Progenitor cell of endocrine pancreas (in vitro differentiated cells): Measurements from ENCODE around the gene EEF1AKMT1. TPM values are rescaled to one million over a fixed set of nuclear protein-coding genes. Genes with fewer than 3 reads are reported as not detected.
A peak's percentile ranks its signal among the peaks of the same experiment; 100 is the strongest.

Experiments used
- DNase-seq: peaks from one replicate; pipeline ENCODE4 v3.0.0; 2021; ENCODE audit warnings: low spot score; ENCODE audit not compliant: unreplicated experiment
- H3K27ac Mint-ChIP-seq: 2 replicates; pipeline ENCODE4 v1.8.0; 2021; ENCODE audit warnings: mild to moderate bottlenecking, moderate library complexity, mixed read lengths
- H3K27me3 Mint-ChIP-seq: 2 replicates; pipeline ENCODE4 v1.8.0; 2021; ENCODE audit warnings: mixed read lengths
- H3K36me3 Mint-ChIP-seq: 2 replicates; pipeline ENCODE4 v1.8.0; 2022; ENCODE audit warnings: mixed read lengths; ENCODE audit not compliant: insufficient read depth
- H3K4me1 Mint-ChIP-seq: 2 replicates; pipeline ENCODE4 v1.8.0; 2021; ENCODE audit warnings: low read depth, mixed read lengths
- H3K4me3 Mint-ChIP-seq: 2 replicates; pipeline ENCODE4 v1.8.0; 2021; ENCODE audit warnings: low read depth, mild to moderate bottlenecking, moderate library complexity, mixed read lengths
- H3K9me3 Mint-ChIP-seq: 2 replicates; pipeline ENCODE4 v1.8.0; 2021; ENCODE audit warnings: low read depth, mixed read lengths
- total RNA-seq: library from RNA; stranded (reverse); gene quantifications from 2 replicates; pipeline ENCODE4 v1.2.1, GENCODE V29; 2021
- TF ChIP-seq, protein P1 (sequence below): fragments of 200-600 bp; sonication (generic); IDR thresholded peaks from one replicate; pipeline ENCODE4 v1.5.0; 2021; ENCODE audit warnings: antibody characterized with exemption, mild to moderate bottlenecking; ENCODE audit not compliant: unreplicated experiment

The EEF1AKMT1 gene
- total RNA-seq, 1 donor from 2014 or later, result 12.9 TPM

DNA sequence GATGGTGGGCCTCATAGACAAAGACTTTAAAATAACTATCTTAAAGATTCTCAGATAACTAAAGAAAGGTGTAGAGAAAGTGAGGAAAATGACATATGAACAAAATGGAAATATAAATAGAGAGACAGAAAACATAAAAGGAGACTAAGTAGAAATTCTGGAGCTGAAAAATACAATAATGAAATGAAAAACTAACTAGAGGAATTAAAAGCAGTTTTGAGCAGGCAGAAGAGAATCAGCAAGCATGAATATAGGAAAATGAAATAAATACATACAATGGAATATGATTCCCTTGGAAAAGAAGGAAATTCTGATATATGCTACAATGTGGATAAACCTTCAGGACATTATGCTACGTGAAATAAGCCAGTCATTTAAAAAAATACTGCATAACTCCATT is 3.9 kb downstream of the EEF1AKMT1 start:
- H3K36me3 Mint-ChIP-seq, result peaks cover 36% of the 10 kb centered on the region
- no peak for DNase-seq
- peaks cover 29% of the 10 kb centered on the region for H3K9me3 Mint-ChIP-seq
- TF ChIP-seq, protein P1, sequence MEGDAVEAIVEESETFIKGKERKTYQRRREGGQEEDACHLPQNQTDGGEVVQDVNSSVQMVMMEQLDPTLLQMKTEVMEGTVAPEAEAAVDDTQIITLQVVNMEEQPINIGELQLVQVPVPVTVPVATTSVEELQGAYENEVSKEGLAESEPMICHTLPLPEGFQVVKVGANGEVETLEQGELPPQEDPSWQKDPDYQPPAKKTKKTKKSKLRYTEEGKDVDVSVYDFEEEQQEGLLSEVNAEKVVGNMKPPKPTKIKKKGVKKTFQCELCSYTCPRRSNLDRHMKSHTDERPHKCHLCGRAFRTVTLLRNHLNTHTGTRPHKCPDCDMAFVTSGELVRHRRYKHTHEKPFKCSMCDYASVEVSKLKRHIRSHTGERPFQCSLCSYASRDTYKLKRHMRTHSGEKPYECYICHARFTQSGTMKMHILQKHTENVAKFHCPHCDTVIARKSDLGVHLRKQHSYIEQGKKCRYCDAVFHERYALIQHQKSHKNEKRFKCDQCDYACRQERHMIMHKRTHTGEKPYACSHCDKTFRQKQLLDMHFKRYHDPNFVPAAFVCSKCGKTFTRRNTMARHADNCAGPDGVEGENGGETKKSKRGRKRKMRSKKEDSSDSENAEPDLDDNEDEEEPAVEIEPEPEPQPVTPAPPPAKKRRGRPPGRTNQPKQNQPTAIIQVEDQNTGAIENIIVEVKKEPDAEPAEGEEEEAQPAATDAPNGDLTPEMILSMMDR, result no peak
- no peak overlapping the region for H3K4me3 Mint-ChIP-seq
- H3K27ac Mint-ChIP-seq, result peak overlapping the region; percentile 76
- H3K4me1 Mint-ChIP-seq, result peaks cover 11% of the 10 kb centered on the region
- H3K27me3 Mint-ChIP-seq, result no peaks in the 10 kb centered on the region

DNA sequence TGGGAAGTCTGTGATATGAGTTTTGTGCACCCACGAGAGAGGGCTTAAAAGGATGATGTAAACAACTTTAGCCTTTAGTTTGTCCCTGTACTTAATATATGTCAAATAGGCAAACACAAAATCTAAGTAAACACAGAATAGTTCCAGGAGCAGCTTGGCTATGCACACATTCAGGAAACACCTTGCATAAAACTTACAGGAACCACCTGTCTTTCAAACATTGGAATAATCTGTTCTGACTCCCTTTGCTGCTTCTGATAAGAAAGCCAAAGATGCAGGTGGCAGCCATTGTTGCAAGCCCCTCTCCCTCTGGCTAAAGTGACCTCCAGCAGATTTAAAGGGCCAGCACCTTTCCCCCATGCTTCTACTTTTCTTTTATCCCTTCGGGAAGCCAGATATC is 4.7 kb downstream of the EEF1AKMT1 start:
- Mint-ChIP-seq H3K36me3 (peaks cover 36% of the 10 kb centered on the region), H3K9me3 (peaks cover 29% of the 10 kb centered on the region), H3K27me3 (no peaks in the 10 kb centered on the region), H3K27ac (peak overlapping the region; percentile 76), H3K4me1 (peaks cover 11% of the 10 kb centered on the region), H3K4me3 (no peak overlapping the region)
- TF ChIP-seq, protein P1, result no peak
- DNase-seq, result no peak

DNA sequence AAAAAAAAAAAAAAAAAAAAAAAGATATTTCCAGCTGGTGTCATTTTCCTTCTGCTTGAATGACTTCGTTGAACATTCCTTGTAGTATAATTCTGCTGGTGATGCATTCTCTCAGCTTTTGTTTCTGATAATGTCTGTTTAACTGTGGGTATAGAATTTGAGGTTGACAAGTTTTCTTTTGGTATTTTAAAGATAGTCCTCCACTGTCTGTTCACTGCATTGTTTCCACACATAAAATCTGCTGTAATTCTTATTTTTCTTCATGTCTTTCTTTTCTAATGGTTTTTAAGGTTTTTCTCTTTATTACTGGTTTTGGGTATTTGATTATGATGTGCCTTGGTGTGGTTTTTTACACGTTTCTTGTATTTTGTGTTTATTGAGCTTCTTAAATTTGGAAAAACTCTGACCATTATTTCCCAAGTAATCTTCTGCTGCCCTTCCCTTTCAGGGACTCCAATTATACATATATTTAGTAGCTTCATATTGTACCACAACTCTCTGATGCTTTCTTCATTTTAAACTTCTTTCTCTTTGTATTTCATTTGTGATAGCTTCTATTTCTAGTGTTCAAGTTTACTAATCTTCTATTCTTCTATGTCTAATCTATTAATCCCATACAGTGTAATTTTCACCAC is 6.3 kb downstream of the EEF1AKMT1 start:
- Mint-ChIP-seq H3K27ac (no peak overlapping the region), H3K4me3 (no peak overlapping the region), H3K36me3 (peaks cover 36% of the 10 kb centered on the region), H3K27me3 (no peaks in the 10 kb centered on the region), H3K4me1 (peaks cover 3% of the 10 kb centered on the region), H3K9me3 (peaks cover 29% of the 10 kb centered on the region)
- TF ChIP-seq, protein P1, result no peak
- no peak for DNase-seq

DNA sequence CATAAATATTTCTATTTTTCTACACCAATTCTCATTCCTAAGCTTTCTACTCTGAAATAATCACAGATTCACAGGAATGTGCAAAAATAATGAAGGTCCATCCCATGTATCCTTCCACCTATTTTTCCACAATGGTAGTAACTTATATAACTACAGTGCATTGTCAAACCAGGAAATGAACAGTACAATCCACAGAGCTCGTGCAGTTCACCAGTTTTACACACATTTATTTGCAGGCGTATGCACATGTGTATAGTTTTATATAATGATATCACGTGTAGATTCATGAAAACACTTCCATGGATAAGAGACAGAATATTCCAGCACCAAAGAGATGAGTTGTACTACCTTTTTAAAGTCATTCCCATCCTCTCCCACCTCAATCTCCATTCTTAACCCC is 12.9 kb downstream of the EEF1AKMT1 start:
- Mint-ChIP-seq H3K36me3 (peaks cover 20% of the 10 kb centered on the region), H3K27ac (no peak overlapping the region), H3K27me3 (no peaks in the 10 kb centered on the region), H3K4me3 (no peak overlapping the region), H3K9me3 (peaks cover 14% of the 10 kb centered on the region), H3K4me1 (no peaks in the 10 kb centered on the region)
- no peak for DNase-seq
- TF ChIP-seq, protein P1, result no peak

DNA sequence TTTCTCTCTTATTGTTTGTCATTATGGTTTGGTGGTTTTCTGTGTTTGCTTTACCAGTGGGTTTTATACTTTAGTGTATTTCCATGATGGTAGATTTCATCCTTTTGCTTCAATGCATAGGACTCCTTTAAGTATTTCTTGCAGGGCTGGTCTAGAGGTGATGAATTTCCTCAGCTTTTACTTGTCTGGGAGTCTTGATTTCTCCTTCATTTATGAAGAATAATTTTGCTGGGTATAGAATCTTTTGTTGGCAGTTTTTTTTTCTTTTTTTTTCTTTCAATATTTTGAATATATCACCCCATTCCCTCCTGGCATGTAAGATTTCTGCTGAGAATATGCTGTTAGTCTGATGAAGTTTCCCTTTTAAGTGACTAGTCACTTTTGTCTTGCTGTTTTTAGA is 19.8 kb downstream of the EEF1AKMT1 start:
- no peak overlapping the region for H3K27ac Mint-ChIP-seq

More for the DNA sequence above, 19.8 kb downstream of the EEF1AKMT1 start:
- no peak for DNase-seq
- H3K4me1 Mint-ChIP-seq, result no peaks in the 10 kb centered on the region
- TF ChIP-seq, protein P1, result no peak
- no peaks in the 10 kb centered on the region for H3K27me3 Mint-ChIP-seq
- H3K9me3 Mint-ChIP-seq, result peaks cover 58% of the 10 kb centered on the region
- H3K4me3 Mint-ChIP-seq, result no peak overlapping the region
- H3K36me3 Mint-ChIP-seq, result peaks cover 55% of the 10 kb centered on the region
